CD4-positive, alpha-beta T cell (primary cell): ENCODE measurements around the gene PIAS4. TPM values are rescaled to one million over a fixed set of nuclear protein-coding genes. Genes with fewer than 3 reads are reported as not detected.

Experiments
- ATAC-seq: fragments of 200-7000 bp; cut with Tn5 transposase; one replicate; pipeline ENCODE4 v1.10.0; 2022; ENCODE audit warnings: mild to moderate bottlenecking; ENCODE audit not compliant: poor library complexity
- CTCF ChIA-PET: fragments of 350-600 bp; sonication (Branson Sonifier 250); formaldehyde crosslinking; loops from one replicate; lab custom pipeline; 2021; ENCODE audit warnings: antibody characterized with exemption, inconsistent platforms; lab: Charles Lee
- POLR2A ChIA-PET: fragments of 350-600 bp; sonication (Branson Sonifier 250); formaldehyde crosslinking; loops from one replicate; lab custom pipeline; 2021; ENCODE audit warnings: antibody characterized with exemption, inconsistent platforms; lab: Charles Lee
- DNase-seq, 14 experiments: peaks; one replicate each; pipeline ENCODE4 v3.0.0-alpha.2; 2013 to 2020; ENCODE audit warnings: mixed read lengths in 2 of 14
- H3K27ac ChIP-seq, 2 donors: one replicate each; pipeline versions ENCODE4 v1.5.1 to v1.7.0; 2013; ENCODE audit warnings: low read length in 2 of 2, low read depth in 1 of 2, mild to moderate bottlenecking in 1 of 2
- H3K27me3 ChIP-seq, 2 experiments: 1 replicate in 1 of 2; 2 replicates in 1 of 2; pipeline versions ENCODE4 v1.6.1 to v1.7.0; 2013; ENCODE audit warnings: low read length in 2 of 2, control low read depth in 1 of 2, mild to moderate bottlenecking in 1 of 2, moderate library complexity in 1 of 2; ENCODE audit not compliant: insufficient read depth in 2 of 2, control insufficient read depth in 1 of 2
- H3K36me3 ChIP-seq: one replicate; pipeline ENCODE4 v1.6.1; 2013; ENCODE audit warnings: low read length, control low read depth; ENCODE audit not compliant: insufficient read depth
- H3K4me1 ChIP-seq: one replicate; pipeline ENCODE4 v1.6.1; 2013; ENCODE audit warnings: low read length, control low read depth; ENCODE audit not compliant: insufficient read depth
- H3K4me3 ChIP-seq: one replicate; pipeline ENCODE4 v1.5.1; 2013; ENCODE audit warnings: mild to moderate bottlenecking, low read length, moderate library complexity
- H3K9me3 ChIP-seq, 2 experiments: 1 replicate in 1 of 2; 2 replicates in 1 of 2; pipeline versions ENCODE4 v1.6.1 to v1.7.0; 2013; ENCODE audit warnings: low read length in 2 of 2, mild to moderate bottlenecking in 2 of 2, control low read depth in 1 of 2, moderate library complexity in 1 of 2; ENCODE audit not compliant: control insufficient read depth in 1 of 2, insufficient read depth in 1 of 2
- H3K27ac Mint-ChIP-seq: one replicate; pipeline ENCODE4 v1.8.0; 2020; ENCODE audit warnings: mixed read lengths
- H3K27me3 Mint-ChIP-seq: one replicate; pipeline ENCODE4 v1.8.0; 2021; ENCODE audit warnings: mixed read lengths
- H3K36me3 Mint-ChIP-seq: one replicate; pipeline ENCODE4 v1.8.0; 2021; ENCODE audit warnings: low read depth, mixed read lengths
- H3K4me1 Mint-ChIP-seq: one replicate; pipeline ENCODE4 v1.8.0; 2021; ENCODE audit warnings: low read depth, mixed read lengths
- H3K4me3 Mint-ChIP-seq: one replicate; pipeline ENCODE4 v1.8.0; 2020; ENCODE audit warnings: mild to moderate bottlenecking, mixed read lengths
- H3K9me3 Mint-ChIP-seq: one replicate; pipeline ENCODE4 v1.8.0; 2020; ENCODE audit warnings: mixed read lengths
- intact Hi-C, 2 experiments: fragments of 100-400 bp; cut with DNase I in 1 of 2; cut with micrococcal nuclease in 1 of 2; formaldehyde crosslinking; loops; one replicate each; pipeline versions ENCODE4 v1.15.1 to v1.9.0; 2023 to 2025; cut with DNase I, micrococcal nuclease
- total RNA-seq, 174 experiments: library from RNA in 2 of 174; stranded (reverse) in 2 of 174; gene quantifications; one replicate each; pipeline ENCODE4 v1.2.3 and lab custom pipeline; 2021 to 2026
- TF ChIP-seq, protein P1 (sequence below): fragments of 200-600 bp; IDR thresholded peaks from one replicate; pipeline ENCODE4 v1.8.0; 2022; ENCODE audit warnings: antibody characterized with exemption, mild to moderate bottlenecking

PIAS4 gene
- total RNA-seq, 2 experiments from 2014 or later: 14.5 to 16.5 TPM

GRCh38 chr19:3968556-3969434 is 38.7 kb upstream of the PIAS4 start:
- POLR2A ChIA-PET: interaction anchor here (0.6 to 4.6 kb wide), 2 partner anchors 15 to 98 kb away, joined by 3 to 72 read pairs; partner anchors contain the start of gene EEF2
- peaks cover 40% of the 10 kb centered on the region for H3K36me3 ChIP-seq
- peaks cover 44% of the 10 kb centered on the region for H3K36me3 Mint-ChIP-seq
- peaks cover 22% of the 10 kb centered on the region for H3K4me1 Mint-ChIP-seq
- intact Hi-C loops: no loop called here
- H3K27ac ChIP-seq: no peak overlapping the region
- TF ChIP-seq, protein P1, sequence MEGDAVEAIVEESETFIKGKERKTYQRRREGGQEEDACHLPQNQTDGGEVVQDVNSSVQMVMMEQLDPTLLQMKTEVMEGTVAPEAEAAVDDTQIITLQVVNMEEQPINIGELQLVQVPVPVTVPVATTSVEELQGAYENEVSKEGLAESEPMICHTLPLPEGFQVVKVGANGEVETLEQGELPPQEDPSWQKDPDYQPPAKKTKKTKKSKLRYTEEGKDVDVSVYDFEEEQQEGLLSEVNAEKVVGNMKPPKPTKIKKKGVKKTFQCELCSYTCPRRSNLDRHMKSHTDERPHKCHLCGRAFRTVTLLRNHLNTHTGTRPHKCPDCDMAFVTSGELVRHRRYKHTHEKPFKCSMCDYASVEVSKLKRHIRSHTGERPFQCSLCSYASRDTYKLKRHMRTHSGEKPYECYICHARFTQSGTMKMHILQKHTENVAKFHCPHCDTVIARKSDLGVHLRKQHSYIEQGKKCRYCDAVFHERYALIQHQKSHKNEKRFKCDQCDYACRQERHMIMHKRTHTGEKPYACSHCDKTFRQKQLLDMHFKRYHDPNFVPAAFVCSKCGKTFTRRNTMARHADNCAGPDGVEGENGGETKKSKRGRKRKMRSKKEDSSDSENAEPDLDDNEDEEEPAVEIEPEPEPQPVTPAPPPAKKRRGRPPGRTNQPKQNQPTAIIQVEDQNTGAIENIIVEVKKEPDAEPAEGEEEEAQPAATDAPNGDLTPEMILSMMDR: no peak
- no peaks in the 10 kb centered on the region for H3K27me3 Mint-ChIP-seq
- H3K4me1 ChIP-seq: peaks cover 34% of the 10 kb centered on the region
- ATAC-seq (no peak), DNase-seq (no peak)
- no peak overlapping the region for H3K27ac Mint-ChIP-seq
- H3K9me3 Mint-ChIP-seq: no peaks in the 10 kb centered on the region
- no peaks in the 10 kb centered on the region for H3K9me3 ChIP-seq
- H3K4me3 ChIP-seq: no peak overlapping the region
- H3K27me3 ChIP-seq: no peaks in the 10 kb centered on the region
- H3K4me3 Mint-ChIP-seq: peak overlapping the region; percentile 62
- CTCF ChIA-PET: interaction anchor here (4.4 kb wide), 1 partner anchor 19 kb away, joined by 29 read pairs; no protein-coding TSS in a partner anchor

- no peaks in the 10 kb centered on the region for H3K9me3 Mint-ChIP-seq
- H3K36me3 ChIP-seq: peaks cover 33% of the 10 kb centered on the region
- DNase-seq (no peak), ATAC-seq (no peak)
- intact Hi-C loops: loop anchor here in 1 of 2 experiments (2.0 kb wide), 1 partner anchor 15 kb away; the partner anchor contains the start of gene EEF2
- H3K27ac Mint-ChIP-seq: peak overlapping the region; percentile 84
- POLR2A ChIA-PET: interaction anchor here (1.3 to 4.6 kb wide), 2 partner anchors 10 to 14 kb away, joined by 7 to 72 read pairs; partner anchors contain the start of gene EEF2
- no peak overlapping the region for H3K27ac ChIP-seq
- TF ChIP-seq, protein P1: no peak
- no peaks in the 10 kb centered on the region for H3K27me3 ChIP-seq
- peaks cover 42% of the 10 kb centered on the region for H3K36me3 Mint-ChIP-seq
- CTCF ChIA-PET: interaction anchor here (4.4 kb wide), 1 partner anchor 18 kb away, joined by 29 read pairs; no protein-coding TSS in a partner anchor
- peaks cover 34% of the 10 kb centered on the region for H3K4me1 ChIP-seq
- H3K9me3 ChIP-seq: no peaks in the 10 kb centered on the region
- no peaks in the 10 kb centered on the region for H3K27me3 Mint-ChIP-seq
- peaks cover 22% of the 10 kb centered on the region for H3K4me1 Mint-ChIP-seq
- H3K4me3 ChIP-seq: peak overlapping the region; percentile 95
- peak overlapping the region; percentile 88 for H3K4me3 Mint-ChIP-seq
Measured at GRCh38 chr19:3969435-3970312, 37.9 kb upstream of the PIAS4 start.

DNA sequence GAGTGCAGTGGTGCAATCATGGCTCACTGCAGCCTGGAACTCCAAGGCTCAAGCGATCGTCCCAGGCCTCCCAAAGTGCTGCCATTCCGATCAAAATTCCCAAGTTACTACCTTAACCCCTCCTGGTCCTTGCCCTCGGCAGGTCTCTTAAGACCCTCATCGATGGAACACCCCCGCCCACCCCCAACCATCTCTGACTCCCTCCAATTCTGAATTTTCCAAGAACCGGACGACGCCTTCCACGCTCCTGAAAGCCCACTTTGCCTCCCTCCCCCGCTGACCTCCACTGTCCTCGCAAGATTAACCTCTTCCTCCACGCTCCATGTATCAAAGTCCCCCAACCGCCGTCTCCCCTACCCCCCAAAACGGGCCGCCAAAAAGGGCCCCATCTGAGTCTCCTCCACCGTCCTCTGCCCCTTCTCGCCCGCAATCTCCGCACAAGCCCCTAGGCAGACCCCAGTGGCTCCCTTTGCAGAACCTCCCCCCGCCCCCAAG is 37.2 kb upstream of the PIAS4 start:
- Mint-ChIP-seq H3K27ac (peak overlapping the region; percentile 84), H3K4me3 (peak overlapping the region; percentile 88), H3K4me1 (peaks cover 22% of the 10 kb centered on the region), H3K36me3 (peaks cover 40% of the 10 kb centered on the region), H3K9me3 (no peaks in the 10 kb centered on the region), H3K27me3 (no peaks in the 10 kb centered on the region)
- TF ChIP-seq, protein P1: no peak
- CTCF ChIA-PET: interaction anchor here (1.7 to 4.4 kb wide), 2 partner anchors 15 to 18 kb away, joined by 8 to 29 read pairs; partner anchors contain the start of gene EEF2
- Histone ChIP-seq H3K4me3 (peak overlapping the region; percentile 95), H3K4me1 (peaks cover 34% of the 10 kb centered on the region), H3K27me3 (no peaks in the 10 kb centered on the region), H3K27ac (peak overlapping the region; percentile 67 to 73), H3K36me3 (peaks cover 31% of the 10 kb centered on the region), H3K9me3 (no peaks in the 10 kb centered on the region)
- ATAC-seq (peak; percentile 15), DNase-seq (no peak)
- intact Hi-C loops: loop anchor here in 1 of 2 experiments (2.0 kb wide), 1 partner anchor 14 kb away; the partner anchor contains the start of gene EEF2
- POLR2A ChIA-PET: interaction anchor here (1.0 to 4.6 kb wide), 9 partner anchors 8 to 277 kb away, joined by 3 to 72 read pairs (median 5); partner anchors contain the start of genes EEF2, MRPL54 and YJU2
